HEK293 (cell line): ENCODE results near the gene MRO.

Source experiments
- CTCF ChIA-PET: fragments of 350-600 bp; formaldehyde crosslinking; extraction: SDS; loops from one replicate; lab custom pipeline; 2021; ENCODE audit warnings: antibody characterized with exemption; lab: Yijun Ruan, JAX
- POLR2A ChIA-PET: fragments of 300-600 bp; formaldehyde crosslinking; extraction: SDS; loops from one replicate; lab custom pipeline; 2020; ENCODE audit warnings: antibody characterized with exemption, inconsistent platforms; lab: Yijun Ruan, JAX
- H3K27ac ChIP-seq: fragments of 200-500 bp; sonication (Bioruptor generic); 2 replicates; pipeline ENCODE4 v1.5.1; 2014; ENCODE audit warnings: low read depth, low read length, control low read depth, inconsistent platforms; ENCODE audit errors: extremely low read depth
- H3K36me3 ChIP-seq, 2 experiments: fragments of 200-500 bp in 1 of 2; sonication (Bioruptor generic) in 1 of 2; 1 replicate in 1 of 2; 2 replicates in 1 of 2; pipeline ENCODE4 v1.5.1; 2014 to 2017; ENCODE audit warnings: inconsistent platforms in 2 of 2, low read length in 2 of 2; ENCODE audit not compliant: control insufficient read depth in 2 of 2, insufficient read depth in 1 of 2
- H3K4me1 ChIP-seq: fragments of 200-500 bp; sonication (Bioruptor generic); 2 replicates; pipeline ENCODE4 v1.5.1; 2014; ENCODE audit warnings: mild to moderate bottlenecking, low read length, inconsistent platforms; ENCODE audit not compliant: control insufficient read depth, insufficient read depth
- H3K4me3 ChIP-seq: 2 replicates; pipeline ENCODE4 v1.5.1; 2011; ENCODE audit warnings: low read depth, mild to moderate bottlenecking, control low read depth, low read length, moderate library complexity
- H3K9me3 ChIP-seq: fragments of 200-500 bp; sonication (Bioruptor generic); 2 replicates; pipeline ENCODE4 v1.5.1; 2014; ENCODE audit warnings: low read depth, low read length, inconsistent platforms; ENCODE audit not compliant: control insufficient read depth, insufficient read depth
- IKZF3 ChIP-seq: fragments of 450-650 bp; IDR thresholded peaks from 2 replicates; pipeline ENCODE4 v1.5.0; 2018; ENCODE audit warnings: missing biosample characterization, mild to moderate bottlenecking, missing genetic modification characterization, moderate library complexity
- KLF16 ChIP-seq: fragments of 450-650 bp; formaldehyde crosslinking; IDR thresholded peaks from 2 replicates; pipeline ENCODE4 v1.5.1; 2017; ENCODE audit warnings: missing biosample characterization, missing genetic modification characterization
- MEIS1 ChIP-seq: sonication (generic); formaldehyde crosslinking; IDR thresholded peaks from 2 replicates; pipeline ENCODE4 v1.8.1; 2022; ENCODE audit warnings: missing genetic modification reagents, mild to moderate bottlenecking, borderline replicate concordance
- PRDM4 ChIP-seq: fragments of 450-650 bp; formaldehyde crosslinking; IDR thresholded peaks from 2 replicates; pipeline ENCODE4 v1.5.1; 2017; ENCODE audit warnings: missing biosample characterization, missing genetic modification characterization
- ZBTB21 ChIP-seq: fragments of 450-650 bp; formaldehyde crosslinking; IDR thresholded peaks from 2 replicates; pipeline ENCODE4 v1.5.1; 2017; ENCODE audit warnings: missing biosample characterization, missing genetic modification characterization
- ZBTB6 ChIP-seq: fragments of 450-650 bp; formaldehyde crosslinking; IDR thresholded peaks from 2 replicates; pipeline ENCODE4 v1.5.1; 2017; ENCODE audit warnings: missing biosample characterization, missing genetic modification characterization
- ZNF155 ChIP-seq: fragments of 450-650 bp; formaldehyde crosslinking; IDR thresholded peaks from 2 replicates; pipeline ENCODE4 v1.5.1; 2016; ENCODE audit warnings: missing biosample characterization, missing genetic modification characterization
- ZNF174 ChIP-seq: fragments of 450-650 bp; formaldehyde crosslinking; IDR thresholded peaks from 2 replicates; pipeline ENCODE4 v1.5.0; 2017; ENCODE audit warnings: missing biosample characterization, mild to moderate bottlenecking, missing genetic modification characterization
- ZNF2 ChIP-seq: fragments of 450-650 bp; formaldehyde crosslinking; IDR thresholded peaks from 2 replicates; pipeline ENCODE4 v1.5.1; 2016; ENCODE audit warnings: missing biosample characterization, missing genetic modification characterization
- ZNF211 ChIP-seq: fragments of 450-650 bp; formaldehyde crosslinking; IDR thresholded peaks from 2 replicates; pipeline ENCODE4 v1.5.1; 2016; ENCODE audit warnings: low read depth, missing biosample characterization, missing genetic modification characterization
- ZNF292 ChIP-seq: fragments of 450-650 bp; formaldehyde crosslinking; IDR thresholded peaks from 2 replicates; pipeline ENCODE4 v1.5.1; 2016; ENCODE audit warnings: low read depth, missing biosample characterization, missing genetic modification characterization, borderline replicate concordance
- ZNF311 ChIP-seq: fragments of 450-650 bp; formaldehyde crosslinking; IDR thresholded peaks from 2 replicates; pipeline ENCODE4 v1.5.1; 2017; ENCODE audit warnings: missing biosample characterization, missing genetic modification characterization, borderline replicate concordance
- ZNF354C ChIP-seq: fragments of 450-650 bp; formaldehyde crosslinking; IDR thresholded peaks from 2 replicates; pipeline ENCODE4 v1.5.1; 2016; ENCODE audit warnings: missing biosample characterization, missing genetic modification characterization, low read depth, borderline replicate concordance
- ZNF501 ChIP-seq: fragments of 450-650 bp; formaldehyde crosslinking; IDR thresholded peaks from 2 replicates; pipeline ENCODE4 v1.5.1; 2016; ENCODE audit warnings: missing biosample characterization, missing genetic modification characterization
- ZNF513 ChIP-seq: fragments of 450-650 bp; IDR thresholded peaks from 2 replicates; pipeline ENCODE4 v1.5.1; 2018; ENCODE audit warnings: missing biosample characterization, missing genetic modification characterization
- ZNF518A ChIP-seq: fragments of 450-650 bp; formaldehyde crosslinking; conservative IDR thresholded peaks from 2 replicates; pipeline ENCODE4 v1.5.1; 2016; ENCODE audit warnings: low read depth, missing biosample characterization, missing genetic modification characterization
- ZNF585B ChIP-seq: fragments of 450-650 bp; formaldehyde crosslinking; IDR thresholded peaks from 2 replicates; pipeline ENCODE4 v1.5.1; 2016; ENCODE audit warnings: missing biosample characterization, missing genetic modification characterization
- ZNF600 ChIP-seq: fragments of 450-650 bp; formaldehyde crosslinking; IDR thresholded peaks from 2 replicates; pipeline ENCODE4 v1.5.1; 2016; ENCODE audit warnings: missing biosample characterization, missing genetic modification characterization
- ZNF624 ChIP-seq: fragments of 450-650 bp; formaldehyde crosslinking; IDR thresholded peaks from 2 replicates; pipeline ENCODE4 v1.5.1; 2017; ENCODE audit warnings: missing biosample characterization, missing genetic modification characterization
- ZNF660 ChIP-seq: fragments of 450-650 bp; IDR thresholded peaks from 2 replicates; pipeline ENCODE4 v1.5.1; 2018; ENCODE audit warnings: missing biosample characterization, mild to moderate bottlenecking, missing genetic modification characterization
- ZNF670 ChIP-seq: fragments of 450-650 bp; formaldehyde crosslinking; IDR thresholded peaks from 2 replicates; pipeline ENCODE4 v1.5.1; 2016; ENCODE audit warnings: missing biosample characterization, missing genetic modification characterization, low read depth
- ZNF76 ChIP-seq: fragments of 450-650 bp; formaldehyde crosslinking; IDR thresholded peaks from 2 replicates; pipeline ENCODE4; 2016; ENCODE audit warnings: low read depth, missing biosample characterization, missing genetic modification characterization, borderline replicate concordance
- ZNF843 ChIP-seq: fragments of 450-650 bp; formaldehyde crosslinking; IDR thresholded peaks from 2 replicates; pipeline ENCODE4 v1.5.1; 2016; ENCODE audit warnings: missing biosample characterization, missing genetic modification characterization
- ZSCAN30 ChIP-seq: fragments of 450-650 bp; IDR thresholded peaks from 2 replicates; pipeline ENCODE4 v1.5.1; 2018; ENCODE audit warnings: missing biosample characterization, mild to moderate bottlenecking, missing genetic modification characterization, moderate library complexity

MRO gene

GRCh38 chr18:50814395-50814794 is 5.4 kb downstream of the MRO start:
- TF ChIP-seq ZBTB21 (tag by site-specific recombination) (no peak), ZBTB6 (tag by site-specific recombination) (no peak), ZNF155 (tag by site-specific recombination) (no peak), ZNF2 (no peak), PRDM4 (tag by site-specific recombination) (no peak), ZNF585B (tag by site-specific recombination) (no peak), ZSCAN30 (tag by site-specific recombination) (no peak), ZNF311 (tag by site-specific recombination) (no peak), ZNF76 (no peak), ZNF211 (tag by site-specific recombination) (no peak), KLF16 (tag by site-specific recombination) (no peak), ZNF501 (tag by site-specific recombination) (no peak)
- TF ChIP-seq, all 188 proteins: peak for 0
- no peak overlapping the region for H3K4me3 ChIP-seq
- H3K36me3 ChIP-seq, result no peaks in the 10 kb centered on the region
- H3K9me3 ChIP-seq, result no peaks in the 10 kb centered on the region
- ChIA-PET CTCF (interaction anchor here (0.7 kb wide), 2 partner anchors 77 to 227 kb away, joined by 3 read pairs; no protein-coding TSS in a partner anchor), POLR2A (interaction anchor here (0.6 kb wide), 1 partner anchor 122 kb away, joined by 3 read pairs; no protein-coding TSS in a partner anchor)
- H3K27ac ChIP-seq, result no peak overlapping the region
- H3K4me1 ChIP-seq, result peaks cover 11% of the 10 kb centered on the region

- CTCF ChIA-PET, result interaction anchor here (0.6 to 1.1 kb wide), 4 partner anchors 17 to 316 kb away, joined by 3 to 5 read pairs (median 4); no protein-coding TSS in a partner anchor
- H3K27ac ChIP-seq, result no peak overlapping the region
- POLR2A ChIA-PET, result no interaction called here
- H3K4me3 ChIP-seq, result no peak overlapping the region
- no peak for TF ChIP-seq ZNF292 (tag by site-specific recombination)
- no peak for TF ChIP-seq ZNF843 (tag by site-specific recombination)
- no peak for TF ChIP-seq ZNF501 (tag by site-specific recombination)
- no peak for TF ChIP-seq ZNF513 (tag by site-specific recombination)
- no peak for TF ChIP-seq ZNF354C (tag by site-specific recombination)
- no peak for TF ChIP-seq ZNF600
- no peak for TF ChIP-seq IKZF3 (tag by site-specific recombination)
- TF ChIP-seq ZNF624 (tag by site-specific recombination), result no peak
- TF ChIP-seq ZNF518A (tag by site-specific recombination), result no peak
- TF ChIP-seq MEIS1 (CRISPR knock-in tag), result no peak
- no peak for TF ChIP-seq ZNF670 (tag by site-specific recombination)
- TF ChIP-seq ZNF174 (tag by site-specific recombination), result no peak
- no peak for TF ChIP-seq ZNF660 (tag by site-specific recombination)
- H3K4me1 ChIP-seq, result peaks cover 11% of the 10 kb centered on the region
- no peaks in the 10 kb centered on the region for H3K9me3 ChIP-seq
- no peaks in the 10 kb centered on the region for H3K36me3 ChIP-seq
These were observed 6.5 kb downstream of the MRO start for GRCh38 chr18:50813353-50813752.
